HepG2 (cell line): ENCODE measurements around the gene ASH1L. TPM values are rescaled to one million over a fixed set of nuclear protein-coding genes. Genes with fewer than 3 reads are reported as not detected.
A peak's percentile ranks its signal among the peaks of the same experiment; 100 is the strongest.

Experiments
- AGO2 ChIP-seq: fragments of 200-400 bp; formaldehyde crosslinking; optimal IDR thresholded peaks from 2 replicates; pipeline ENCODE3; 2017; ENCODE audit warnings: mild to moderate bottlenecking, low read depth, low read length, moderate library complexity
- ARID5B ChIP-seq: IDR thresholded peaks from 2 replicates; pipeline ENCODE4 v1.4.0; 2020; ENCODE audit warnings: mild to moderate bottlenecking, missing genetic modification reagents
- GABPB1 ChIP-seq: IDR thresholded peaks from 2 replicates; pipeline ENCODE4 v1.6.1; 2016; ENCODE audit warnings: mild to moderate bottlenecking, missing genetic modification reagents, moderate library complexity, missing compliant biosample characterization
- ISL2 ChIP-seq: sonication (generic); formaldehyde crosslinking; IDR thresholded peaks from 2 replicates; pipeline ENCODE4 v1.5.0; 2020; ENCODE audit warnings: missing genetic modification reagents
- JUNB ChIP-seq: sonication (generic); formaldehyde crosslinking; IDR thresholded peaks from 2 replicates; pipeline ENCODE4 v1.8.0; 2022; ENCODE audit warnings: missing genetic modification reagents, mild to moderate bottlenecking, borderline replicate concordance
- MXD1 ChIP-seq: sonication (generic); formaldehyde crosslinking; IDR thresholded peaks from 2 replicates; pipeline ENCODE4 v1.4.0; 2020; ENCODE audit warnings: mild to moderate bottlenecking, missing genetic modification reagents
- MYC ChIP-seq: sonication (generic); formaldehyde crosslinking; IDR thresholded peaks from 2 replicates; pipeline ENCODE4 v1.9.0; 2021; ENCODE audit warnings: missing genetic modification reagents, borderline replicate concordance
- RBFOX2 ChIP-seq: fragments of 200-400 bp; formaldehyde crosslinking; IDR thresholded peaks from 2 replicates; pipeline ENCODE4 v1.6.1; 2017; ENCODE audit warnings: low read depth, mild to moderate bottlenecking, low read length
- SAP130 ChIP-seq: IDR thresholded peaks from 2 replicates; pipeline ENCODE4 v1.6.1; 2016; ENCODE audit warnings: low read depth
- SIN3A ChIP-seq: IDR thresholded peaks from 2 replicates; pipeline ENCODE4 v1.6.1; 2011; ENCODE audit warnings: low read depth, mild to moderate bottlenecking, control low read depth, low read length, borderline replicate concordance
- TCF7L2 ChIP-seq: IDR thresholded peaks from 2 replicates; pipeline ENCODE4 v1.6.1; 2011; ENCODE audit warnings: mild to moderate bottlenecking, low read depth, low read length, moderate library complexity
- YEATS2 ChIP-seq: sonication (generic); formaldehyde crosslinking; IDR thresholded peaks from 2 replicates; pipeline ENCODE4 v1.4.0; 2020; ENCODE audit warnings: missing genetic modification reagents, borderline replicate concordance
- ZFX ChIP-seq: sonication (generic); formaldehyde crosslinking; IDR thresholded peaks from 2 replicates; pipeline ENCODE4 v1.4.0; 2020; ENCODE audit warnings: mild to moderate bottlenecking, low read depth, missing genetic modification reagents, moderate library complexity
- ZMYM4 ChIP-seq: sonication (generic); formaldehyde crosslinking; IDR thresholded peaks from 2 replicates; pipeline ENCODE4 v1.8.1; 2023; ENCODE audit warnings: mild to moderate bottlenecking, missing genetic modification reagents
- ZNF431 ChIP-seq: sonication (generic); formaldehyde crosslinking; IDR thresholded peaks from 2 replicates; pipeline ENCODE4 v1.9.0; 2022; ENCODE audit warnings: missing genetic modification reagents, low read depth, mild to moderate bottlenecking, borderline replicate concordance
- ZNF572 ChIP-seq: sonication (generic); formaldehyde crosslinking; IDR thresholded peaks from 2 replicates; pipeline ENCODE4 v1.5.1; 2020; ENCODE audit warnings: mild to moderate bottlenecking, missing genetic modification reagents
- ZSCAN21 ChIP-seq: sonication (generic); formaldehyde crosslinking; IDR thresholded peaks from 2 replicates; pipeline ENCODE4 v1.8.0; 2022; ENCODE audit warnings: mild to moderate bottlenecking, missing genetic modification reagents, moderate library complexity, borderline replicate concordance
- polyA plus RNA-seq, 8 experiments: library from polyadenylated mRNA; depleted of rRNA in 3 of 8; stranded (reverse) in 7 of 8; unstranded in 1 of 8; fragments of >200 nt; fragmentation: Illumina TruSeq in 4 of 8; extraction: Trizol in 4 of 8; gene quantifications; 2 replicates each; pipeline versions ENCODE4 v1.2.1 to v1.2.3, GENCODE V29; 2011 to 2016; ENCODE audit warnings: low read depth in 4 of 8, missing spikeins in 1 of 8, mixed read lengths in 1 of 8; ENCODE audit not compliant: insufficient read depth in 1 of 8
- total RNA-seq, 5 experiments: library from RNA; depleted of rRNA; stranded (reverse); fragments of >200 nt; fragmentation: Illumina TruSeq; extraction: Trizol; gene quantifications; 2 replicates each; pipeline ENCODE4 v1.2.3, GENCODE V29; 2016; ENCODE audit warnings: low read depth in 1 of 5
- TF ChIP-seq, protein P1 (sequence below): sonication (generic); formaldehyde crosslinking; IDR thresholded peaks from 2 replicates; pipeline ENCODE4 v1.8.1; 2023; ENCODE audit warnings: mild to moderate bottlenecking, missing genetic modification reagents, borderline replicate concordance
- TF ChIP-seq, protein P2 (sequence below): IDR thresholded peaks from 2 replicates; pipeline ENCODE4 v1.6.1; 2016; ENCODE audit warnings: mild to moderate bottlenecking
- TF ChIP-seq, protein P3 (sequence below): sonication (generic); formaldehyde crosslinking; IDR thresholded peaks from 2 replicates; pipeline ENCODE4 v1.4.0; 2020; ENCODE audit warnings: missing genetic modification reagents, borderline replicate concordance

Gene ASH1L
- total and polyA plus RNA-seq, 2 of the 13 experiments (the other 11 are each of a cell fraction or from before 2014, with no cell fraction given): 10.2 to 15.3 TPM

GRCh38 chr1:155324037-155324716 lies 238.4 kb downstream of the ASH1L start (continued):
- TF ChIP-seq ZNF431 (CRISPR knock-in tag): 0 out of 2 replicates have a peak, but pooled peaks have one; percentile 22
- 0 out of 2 replicates have a peak, but pooled peaks have one; percentile 10 for TF ChIP-seq ISL2 (CRISPR knock-in tag)
- peak; percentile 65 for TF ChIP-seq YEATS2 (CRISPR knock-in tag)
- TF ChIP-seq JUNB: no peak
- TF ChIP-seq ZFX (CRISPR knock-in tag): peak; percentile 85
- TF ChIP-seq, protein P1, sequence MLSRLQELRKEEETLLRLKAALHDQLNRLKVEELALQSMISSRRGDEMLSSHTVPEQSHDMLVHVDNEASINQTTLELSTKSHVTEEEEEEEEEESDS (CRISPR knock-in tag): no peak
- TF ChIP-seq SAP130: peak; percentile 81
- TF ChIP-seq ZSCAN21: peak; percentile 88
- peak; percentile 77; the same call in 1 of the 2 replicates for TF ChIP-seq GABPB1 (CRISPR knock-in tag)
- no peak; the same call in none of the 2 replicates for TF ChIP-seq ARID5B
- TF ChIP-seq MYC (CRISPR knock-in tag): peak; percentile 81
- TF ChIP-seq, protein P2, sequence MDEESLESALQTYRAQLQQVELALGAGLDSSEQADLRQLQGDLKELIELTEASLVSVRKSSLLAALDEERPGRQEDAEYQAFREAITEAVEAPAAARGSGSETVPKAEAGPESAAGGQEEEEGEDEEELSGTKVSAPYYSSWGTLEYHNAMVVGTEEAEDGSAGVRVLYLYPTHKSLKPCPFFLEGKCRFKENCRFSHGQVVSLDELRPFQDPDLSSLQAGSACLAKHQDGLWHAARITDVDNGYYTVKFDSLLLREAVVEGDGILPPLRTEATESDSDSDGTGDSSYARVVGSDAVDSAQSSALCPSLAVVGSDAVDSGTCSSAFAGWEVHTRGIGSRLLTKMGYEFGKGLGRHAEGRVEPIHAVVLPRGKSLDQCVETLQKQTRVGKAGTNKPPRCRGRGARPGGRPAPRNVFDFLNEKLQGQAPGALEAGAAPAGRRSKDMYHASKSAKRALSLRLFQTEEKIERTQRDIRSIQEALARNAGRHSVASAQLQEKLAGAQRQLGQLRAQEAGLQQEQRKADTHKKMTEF (CRISPR knock-in tag): 0 out of 2 replicates have a peak, but pooled peaks have one; percentile 20
- TF ChIP-seq, protein P3, sequence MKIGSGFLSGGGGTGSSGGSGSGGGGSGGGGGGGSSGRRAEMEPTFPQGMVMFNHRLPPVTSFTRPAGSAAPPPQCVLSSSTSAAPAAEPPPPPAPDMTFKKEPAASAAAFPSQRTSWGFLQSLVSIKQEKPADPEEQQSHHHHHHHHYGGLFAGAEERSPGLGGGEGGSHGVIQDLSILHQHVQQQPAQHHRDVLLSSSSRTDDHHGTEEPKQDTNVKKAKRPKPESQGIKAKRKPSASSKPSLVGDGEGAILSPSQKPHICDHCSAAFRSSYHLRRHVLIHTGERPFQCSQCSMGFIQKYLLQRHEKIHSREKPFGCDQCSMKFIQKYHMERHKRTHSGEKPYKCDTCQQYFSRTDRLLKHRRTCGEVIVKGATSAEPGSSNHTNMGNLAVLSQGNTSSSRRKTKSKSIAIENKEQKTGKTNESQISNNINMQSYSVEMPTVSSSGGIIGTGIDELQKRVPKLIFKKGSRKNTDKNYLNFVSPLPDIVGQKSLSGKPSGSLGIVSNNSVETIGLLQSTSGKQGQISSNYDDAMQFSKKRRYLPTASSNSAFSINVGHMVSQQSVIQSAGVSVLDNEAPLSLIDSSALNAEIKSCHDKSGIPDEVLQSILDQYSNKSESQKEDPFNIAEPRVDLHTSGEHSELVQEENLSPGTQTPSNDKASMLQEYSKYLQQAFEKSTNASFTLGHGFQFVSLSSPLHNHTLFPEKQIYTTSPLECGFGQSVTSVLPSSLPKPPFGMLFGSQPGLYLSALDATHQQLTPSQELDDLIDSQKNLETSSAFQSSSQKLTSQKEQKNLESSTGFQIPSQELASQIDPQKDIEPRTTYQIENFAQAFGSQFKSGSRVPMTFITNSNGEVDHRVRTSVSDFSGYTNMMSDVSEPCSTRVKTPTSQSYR (CRISPR knock-in tag): 0 out of 2 replicates have a peak, but pooled peaks have one; percentile 7
- TF ChIP-seq ZMYM4: peak; percentile 69; the same call in 1 of the 2 replicates
- TF ChIP-seq AGO2: peak; percentile 48
- TF ChIP-seq TCF7L2: no peak
- TF ChIP-seq SIN3A: 0 out of 2 replicates have a peak, but pooled peaks have one; percentile 58
- peak; percentile 76 for TF ChIP-seq RBFOX2
- TF ChIP-seq ZNF572 (CRISPR knock-in tag): no peak
- peak; percentile 45 for TF ChIP-seq MXD1 (CRISPR knock-in tag)
